K562 (cell line): ENCODE results near the gene SPDYE3. TPM values are rescaled to one million over a fixed set of nuclear protein-coding genes. Genes with fewer than 3 reads are reported as not detected.

ENCODE experiments used
- ATAC-seq: fragments of 200-7000 bp; cut with Tn5 transposase; 3 replicates; pipeline ENCODE4 v1.9.1; 2020; ENCODE audit warnings: moderate library complexity
- BruUV-seq: library from RNA; stranded (reverse); fragments of 400-500 nt; replicated peaks from 2 replicates; lab custom pipeline; 2021; lab: Mats Ljungman, UMichigan
- CTCF ChIA-PET: fragments of 300-600 bp; formaldehyde crosslinking; extraction: SDS; loops from one replicate; lab custom pipeline; 2021; ENCODE audit warnings: low intra/inter-chr PET ratio; lab: Yijun Ruan, JAX
- POLR2A ChIA-PET: fragments of 300-600, 350-650 bp; sonication (Branson Sonifier 250); formaldehyde crosslinking; extraction: SDS; loops from one replicate; lab custom pipeline; 2021; ENCODE audit warnings: antibody characterized with exemption, inconsistent platforms; lab: Yijun Ruan, JAX
- DNase-seq, 4 experiments: peaks; one replicate each; pipeline versions ENCODE4 v3.0.0 to v3.0.0-alpha.2; 2011 to 2018; ENCODE audit warnings: low spot score in 3 of 4, mixed read lengths in 3 of 4; ENCODE audit errors: extremely low read depth in 1 of 4
- FAIRE-seq: peaks from 2 replicates; lab custom pipeline; 2011; peaks lifted over from hg19 to GRCh38; lab: Jason Lieb, UNC
- H2AFZ ChIP-seq: 2 replicates; pipeline ENCODE4 v1.6.0; 2011; ENCODE audit warnings: low read depth, low read length, control low read depth, inconsistent platforms
- H3K27ac ChIP-seq: fragments of 200-600 bp; 3 replicates; pipeline ENCODE4 v1.8.0; 2011; ENCODE audit warnings: low read depth, mild to moderate bottlenecking, control low read depth, inconsistent platforms, low read length, moderate library complexity, mixed read lengths; ENCODE audit errors: extremely low read depth
- H3K27me3 ChIP-seq, 2 experiments: fragments of 300-600 bp in 1 of 2; 2 replicates in 1 of 2; 3 replicates in 1 of 2; pipeline versions ENCODE4 v1.6.0 to v1.8.0; 2011; ENCODE audit warnings: inconsistent platforms in 2 of 2, low read length in 2 of 2, mild to moderate bottlenecking in 1 of 2, mixed read lengths in 1 of 2, moderate library complexity in 1 of 2; ENCODE audit not compliant: control insufficient read depth in 2 of 2, insufficient read depth in 2 of 2
- H3K36me3 ChIP-seq: fragments of 300-600 bp; 3 replicates; pipeline ENCODE4 v1.8.0; 2011; ENCODE audit warnings: mild to moderate bottlenecking, low read length, inconsistent platforms; ENCODE audit not compliant: control insufficient read depth, insufficient read depth
- H3K4me1 ChIP-seq, 2 experiments: fragments of 200-600 bp in 1 of 2; replicated peaks in 1 of 2; 2 replicates in 1 of 2; 3 replicates in 1 of 2; pipeline versions ENCODE4 v1.5.1 to v1.8.0; 2011; ENCODE audit warnings: inconsistent platforms in 2 of 2, low read length in 2 of 2, mild to moderate bottlenecking in 1 of 2, mixed read lengths in 1 of 2, moderate library complexity in 1 of 2; ENCODE audit not compliant: control insufficient read depth in 2 of 2, insufficient read depth in 2 of 2
- H3K4me2 ChIP-seq: 2 replicates; pipeline ENCODE4 v1.6.1; 2011; ENCODE audit warnings: low read length, control low read depth, inconsistent platforms, mixed read lengths; ENCODE audit not compliant: insufficient read depth
- H3K4me3 ChIP-seq: fragments of 200-600 bp; sonication (generic), shearing (Covaris generic); 2 replicates; pipeline ENCODE4 v1.5.1; 2016; ENCODE audit warnings: control low read depth, inconsistent platforms
- H3K79me2 ChIP-seq: fragments of 200-600 bp; 3 replicates; pipeline ENCODE4 v1.8.0; 2011; ENCODE audit warnings: low read length, inconsistent platforms; ENCODE audit not compliant: control insufficient read depth, insufficient read depth
- H3K9ac ChIP-seq, 2 experiments: 2 replicates each; pipeline versions ENCODE4 v1.6.0 to v1.6.1; 2011; ENCODE audit warnings: low read depth in 2 of 2, low read length in 2 of 2, control low read depth in 1 of 2, inconsistent platforms in 1 of 2, mild to moderate bottlenecking in 1 of 2, mixed read lengths in 1 of 2; ENCODE audit not compliant: insufficient read depth in 1 of 2
- H3K9me1 ChIP-seq: one replicate; pipeline ENCODE4 v1.6.0; 2011; ENCODE audit warnings: inconsistent platforms, mild to moderate bottlenecking, low read length, moderate library complexity; ENCODE audit not compliant: control insufficient read depth, insufficient read depth
- H3K9me3 ChIP-seq: replicated peaks from 2 replicates; pipeline ENCODE4 v1.5.1; 2011; ENCODE audit warnings: low read depth, low read length, inconsistent platforms; ENCODE audit not compliant: control insufficient read depth, insufficient read depth
- H4K20me1 ChIP-seq: replicated peaks from 2 replicates; pipeline ENCODE4 v1.6.1; 2011; ENCODE audit warnings: low read length, inconsistent platforms, mixed read lengths; ENCODE audit not compliant: control insufficient read depth, insufficient read depth
- ADNP ChIP-seq: fragments of 200-800 bp; sonication (Bioruptor generic); IDR thresholded peaks from 2 replicates; pipeline ENCODE4 v1.6.1; 2016; ENCODE audit warnings: missing genetic modification characterization, missing compliant biosample characterization
- HBP1 ChIP-seq: fragments of 450-650 bp; formaldehyde crosslinking; IDR thresholded peaks from 2 replicates; pipeline ENCODE4 v1.4.0; 2022; ENCODE audit warnings: missing genetic modification characterization
- KLF1 ChIP-seq: fragments of 450-650 bp; IDR thresholded peaks from 2 replicates; pipeline ENCODE4 v1.6.1; 2016; ENCODE audit warnings: missing genetic modification characterization, missing compliant biosample characterization
- MAFG ChIP-seq: fragments of 450-650 bp; conservative IDR thresholded peaks from 2 replicates; pipeline ENCODE4 v1.6.1; 2016; ENCODE audit warnings: missing genetic modification characterization, missing compliant biosample characterization
- PPARD ChIP-seq: fragments of 250-450 bp; sonication (Bioruptor Pico); IDR thresholded peaks from 2 replicates; pipeline ENCODE4 v1.8.0; 2022; ENCODE audit warnings: inconsistent platforms, mild to moderate bottlenecking, moderate library complexity
- PRDM10 ChIP-seq: fragments of 450-650 bp; IDR thresholded peaks from 2 replicates; pipeline ENCODE4 v1.6.1; 2018; ENCODE audit not compliant: partially characterized antibody
- RB1 ChIP-seq: fragments of 450-650 bp; IDR thresholded peaks from 2 replicates; pipeline ENCODE4 v1.6.1; 2017; ENCODE audit warnings: low read depth, mild to moderate bottlenecking
- RNF219 ChIP-seq: fragments of 250-450 bp; sonication (Bioruptor Pico); IDR thresholded peaks from 2 replicates; pipeline ENCODE4 v1.5.0; 2022; ENCODE audit warnings: mild to moderate bottlenecking
- SMARCE1 ChIP-seq: fragments of 450-650 bp; IDR thresholded peaks from 2 replicates; pipeline ENCODE4 v1.7.1; 2016; ENCODE audit warnings: mild to moderate bottlenecking
- SP1 ChIP-seq: sonication (generic); formaldehyde crosslinking; IDR thresholded peaks from 2 replicates; pipeline ENCODE4 v1.8.1; 2022; ENCODE audit warnings: mild to moderate bottlenecking, missing genetic modification reagents
- SRSF1 ChIP-seq: fragments of 200-400 bp; formaldehyde crosslinking; IDR thresholded peaks from 2 replicates; pipeline ENCODE4 v1.6.1; 2017; ENCODE audit warnings: mild to moderate bottlenecking, low read depth, low read length, moderate library complexity
- TEAD4 ChIP-seq, 2 experiments: sonication (generic) in 1 of 2; formaldehyde crosslinking in 1 of 2; IDR thresholded peaks; 2 replicates each; pipeline versions ENCODE4 v1.6.1 to v1.8.0; 2012 to 2022; ENCODE audit warnings: borderline replicate concordance in 1 of 2, inconsistent platforms in 1 of 2, low read length in 1 of 2, mild to moderate bottlenecking in 1 of 2, missing genetic modification reagents in 1 of 2
- TRIM28 ChIP-seq: fragments of 450-650 bp; IDR thresholded peaks from 2 replicates; pipeline ENCODE4 v1.6.1; 2017
- ZBTB5 ChIP-seq: fragments of 450-650 bp; IDR thresholded peaks from 2 replicates; pipeline ENCODE4 v1.6.1; 2017; ENCODE audit warnings: antibody characterized with exemption
- WGBS: fragments of 100-300 bp; shearing (Covaris generic); methylation state at CpG from one replicate; pipeline ENCODE4 v1.1.6; 2016; ENCODE audit warnings: low coverage, mixed read lengths; ENCODE audit not compliant: insufficient coverage; ENCODE audit errors: missing lambda C conversion rate; 5-methylcytosine and 5-hydroxymethylcytosine counted together
- in situ Hi-C: fragments of 300-500 bp; cut with MboI; formaldehyde crosslinking; loops from 4 replicates; pipeline ENCODE4 v1.15.0; 2018; ENCODE audit warnings: inconsistent platforms, mixed read lengths
- intact Hi-C: fragments of 100-400 bp; cut with micrococcal nuclease; formaldehyde crosslinking; loops from 2 replicates; pipeline ENCODE4 v1.14.2; 2022
- polyA plus RNA-seq, 8 experiments: library from polyadenylated mRNA; depleted of rRNA in 4 of 8; stranded (reverse) in 5 of 8; unstranded in 3 of 8; fragments of >200 nt; fragmentation: Nextera tagmentation in 2 of 8; fragmentation: Illumina TruSeq in 1 of 8; extraction: Ambion mirVana in 2 of 8; extraction: Trizol in 1 of 8; gene quantifications; 2 replicates each; pipeline versions ENCODE4 v1.2.1 to v1.2.3, GENCODE V29; 2011 to 2014; ENCODE audit warnings: inconsistent platforms in 1 of 8, missing spikeins in 1 of 8
- total RNA-seq, 7 experiments: library from RNA; depleted of rRNA in 6 of 7; stranded (reverse); fragments of >200 nt in 6 of 7; fragmentation: Illumina TruSeq in 2 of 7; extraction: Trizol in 2 of 7; gene quantifications; 2 replicates each; pipeline versions ENCODE4 v1.2.1 to v1.2.3, GENCODE V29; 2011 to 2021; ENCODE audit warnings: low replicate concordance in 1 of 7

SPDYE3 gene
- total and polyA plus RNA-seq, 9 of the 15 experiments (the other 6 are each of a cell fraction or from before 2014, with no cell fraction given): 0.04 to 3.3 (median 1.2) TPM; not detected in 6

GRCh38 chr7:100358857-100359212 lies 51.3 kb downstream of the SPDYE3 start:
- intact Hi-C loops: no loop called here
- BruUV-seq: no TSS peak
- peaks cover 96% of the 10 kb centered on the region for H3K36me3 ChIP-seq
- 94% methylated on average over 8 of the region's 8 CpGs for WGBS
- TF ChIP-seq HBP1 (CRISPR knock-in tag): no peak
- no peak for TF ChIP-seq TEAD4 (IDR thresholded peaks at IDR 0.05; ENCODE audit: low read length)
- no peak for TF ChIP-seq TEAD4 (CRISPR knock-in tag; IDR thresholded peaks at IDR 0.05; ENCODE audit: borderline replicate concordance)
- no peak for TF ChIP-seq SP1
- TF ChIP-seq PRDM10: no peak
- no peak for TF ChIP-seq PPARD (CRISPR knock-in tag)
- no peak for TF ChIP-seq RB1
- TF ChIP-seq ZBTB5: no peak
- no peak for TF ChIP-seq ADNP (tag)
- TF ChIP-seq SMARCE1: no peak
- TF ChIP-seq SRSF1: no peak
- TF ChIP-seq RNF219 (CRISPR knock-in tag): no peak
- TF ChIP-seq MAFG (tag): no peak
- no peak for TF ChIP-seq KLF1 (tag)
- TF ChIP-seq TRIM28: no peak
- TF ChIP-seq, all 486 proteins: peak for 0
- POLR2A ChIA-PET: interaction anchor here (0.9 to 2.1 kb wide), 3 partner anchors 10 to 69 kb away, joined by 3 to 7 read pairs (median 6); partner anchors contain the start of gene ZCWPW1
- Histone ChIP-seq H3K79me2 (no peaks in the 10 kb centered on the region), H3K9me3 (no peaks in the 10 kb centered on the region), H3K4me3 (no peak overlapping the region), H3K9ac (no peak overlapping the region; a peak in 1 of 4 replicates), H3K27ac (no peak overlapping the region), H3K4me2 (no peak overlapping the region), H4K20me1 (peaks cover 6% of the 10 kb centered on the region; the same call in 1 of the 2 replicates), H3K27me3 (no peaks in the 10 kb centered on the region), H3K4me1 (0 out of 5 replicates have a peak, but pooled peaks cover 0 to 4% of the 10 kb centered on the region in 2 experiments), H2AFZ (no peak overlapping the region), H3K9me1 (no peaks in the 10 kb centered on the region)
- FAIRE-seq: no peak
- no peak for DNase-seq
- ATAC-seq: no peak
- CTCF ChIA-PET: no interaction called here
- in situ Hi-C loops: no loop called here
